ENCODE data around the gene CAMK2D.

Gene CAMK2D

DNA sequence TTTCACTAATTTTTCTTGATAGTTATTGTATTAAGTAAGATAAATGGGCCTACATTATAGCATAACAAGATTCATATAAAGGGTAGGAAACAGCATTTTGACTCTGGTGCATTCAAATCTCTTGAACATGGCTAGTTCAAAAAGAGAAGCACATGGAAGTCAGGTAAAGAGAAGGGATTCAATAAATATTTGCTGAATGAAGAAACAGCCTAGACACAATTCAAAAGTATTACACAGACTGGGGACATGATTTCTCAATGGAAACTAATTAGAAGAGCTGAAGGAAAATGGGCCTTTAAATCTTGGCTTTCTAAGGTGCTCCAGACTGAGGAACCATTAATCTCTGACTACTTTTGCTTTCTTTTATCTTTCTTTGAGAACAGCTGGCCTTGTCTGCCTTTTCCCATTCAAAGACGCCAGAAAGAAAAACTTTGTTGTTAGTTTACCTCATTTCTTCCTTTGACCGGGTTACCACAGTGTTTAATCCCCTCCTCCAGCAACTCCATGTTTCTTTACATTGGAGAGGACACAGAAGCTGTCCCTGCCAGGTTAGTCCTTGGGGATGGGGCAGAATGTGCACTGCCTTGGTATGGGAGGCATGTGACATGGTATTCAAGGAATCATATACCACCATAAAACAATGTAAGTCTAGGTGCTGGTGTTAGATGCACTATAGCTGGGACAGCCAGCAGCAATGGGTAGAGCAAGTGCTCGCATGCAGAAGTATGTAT lies 264.2 kb downstream of the CAMK2D start:
- no peaks in the 10 kb centered on the region for H4K20me1 ChIP-seq (ENCODE audit: insufficient read depth, low read length)
- H3K9ac ChIP-seq (ENCODE audit: low read depth, low read length): no peak overlapping the region
- ATAC-seq (ENCODE audit: insufficient read depth, low read depth): no peak
- peaks cover 5% of the 10 kb centered on the region; the same call in 1 of the 2 replicates for H3K36me3 ChIP-seq (ENCODE audit: insufficient read depth, low read length)
- no peaks in the 10 kb centered on the region for H3K79me2 ChIP-seq (ENCODE audit: insufficient read depth, low read length)
- TF ChIP-seq EZH2 (IDR thresholded peaks at IDR 0.05; ENCODE audit: borderline replicate concordance, low read depth, low read length, severe bottlenecking) (no peak), CTCF (IDR thresholded peaks at IDR 0.05; ENCODE audit: borderline replicate concordance, extremely low read depth, low read length, poor library complexity, severe bottlenecking) (no peak)
- no peaks in the 10 kb centered on the region for H3K27me3 ChIP-seq (ENCODE audit: insufficient read depth, low read length, poor library complexity)
- H3K4me2 ChIP-seq (ENCODE audit: insufficient read depth, low read length): no peak overlapping the region
- no peak for DNase-seq
- H3K9me3 ChIP-seq (ENCODE audit: insufficient read depth, low read length, severe bottlenecking): peaks cover 2% of the 10 kb centered on the region
- no peak overlapping the region for H3K4me3 ChIP-seq (ENCODE audit: low read depth in 1 of 2, low read length in 2 of 2)
- no peak overlapping the region for H2AFZ ChIP-seq (ENCODE audit: low read depth, low read length)
- no peak overlapping the region for H3K27ac ChIP-seq (ENCODE audit: low read length)
- H3K4me1 ChIP-seq (ENCODE audit: insufficient read depth, low read length): no peaks in the 10 kb centered on the region

DNA sequence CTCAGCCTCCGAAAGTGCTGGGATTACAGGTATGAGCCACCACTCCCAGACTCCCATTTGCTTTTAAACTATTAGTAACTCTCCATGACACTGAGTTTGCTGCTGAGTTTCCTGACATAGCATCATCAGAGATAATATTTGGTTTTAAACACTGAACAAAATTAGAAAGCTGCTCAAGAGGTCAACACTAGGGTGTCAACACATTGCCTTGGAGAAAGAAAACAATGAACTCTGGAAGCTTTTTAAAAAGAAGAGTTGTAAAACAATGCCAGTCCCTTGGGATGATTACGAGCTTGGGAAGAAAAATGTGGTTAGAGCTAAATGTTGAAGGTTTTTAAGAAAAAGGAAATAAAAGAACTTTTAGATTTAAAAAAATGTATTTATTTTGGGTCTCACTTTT lies 264.8 kb downstream of the CAMK2D start:
- Histone ChIP-seq H3K4me2 (ENCODE audit: insufficient read depth, low read length) (no peak overlapping the region), H3K9me3 (ENCODE audit: insufficient read depth, low read length, severe bottlenecking) (peaks cover 2% of the 10 kb centered on the region), H3K36me3 (ENCODE audit: insufficient read depth, low read length) (peaks cover 5% of the 10 kb centered on the region; the same call in 1 of the 2 replicates), H2AFZ (ENCODE audit: low read depth, low read length) (no peak overlapping the region), H3K4me3 (ENCODE audit: low read depth in 1 of 2, low read length in 2 of 2) (no peak overlapping the region), H3K4me1 (ENCODE audit: insufficient read depth, low read length) (no peaks in the 10 kb centered on the region), H3K27me3 (ENCODE audit: insufficient read depth, low read length, poor library complexity) (no peaks in the 10 kb centered on the region), H3K27ac (ENCODE audit: low read length) (no peak overlapping the region), H4K20me1 (ENCODE audit: insufficient read depth, low read length) (no peaks in the 10 kb centered on the region), H3K79me2 (ENCODE audit: insufficient read depth, low read length) (no peaks in the 10 kb centered on the region), H3K9ac (ENCODE audit: low read depth, low read length) (no peak overlapping the region)
- no peak for DNase-seq
- TF ChIP-seq CTCF (IDR thresholded peaks at IDR 0.05; ENCODE audit: borderline replicate concordance, extremely low read depth, low read length, poor library complexity, severe bottlenecking) (no peak), EZH2 (IDR thresholded peaks at IDR 0.05; ENCODE audit: borderline replicate concordance, low read depth, low read length, severe bottlenecking) (no peak)
- ATAC-seq (ENCODE audit: insufficient read depth, low read depth): no peak

DNA sequence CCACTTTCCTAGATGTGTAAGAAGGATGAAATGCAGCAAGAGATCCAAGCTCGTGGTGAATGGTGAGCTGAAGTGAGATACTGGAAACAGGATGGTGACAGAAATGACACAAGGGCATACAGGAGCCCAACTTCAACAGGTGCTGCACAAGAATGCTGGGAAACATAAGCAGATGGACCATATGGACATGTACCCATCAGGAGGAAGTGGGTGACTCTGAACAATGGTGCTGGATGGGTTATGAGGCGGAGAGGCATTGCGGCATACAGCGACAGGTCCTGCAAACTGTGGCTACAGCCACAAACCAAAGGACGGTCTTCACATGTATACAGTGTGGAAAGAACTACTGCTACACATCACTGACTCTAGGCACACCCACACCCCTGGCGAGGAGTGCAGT lies 265.7 kb downstream of the CAMK2D start:
- Histone ChIP-seq H3K36me3 (ENCODE audit: insufficient read depth, low read length) (peaks cover 5% of the 10 kb centered on the region; the same call in 1 of the 2 replicates), H3K9ac (ENCODE audit: low read depth, low read length) (no peak overlapping the region), H3K4me1 (ENCODE audit: insufficient read depth, low read length) (no peaks in the 10 kb centered on the region), H3K79me2 (ENCODE audit: insufficient read depth, low read length) (no peaks in the 10 kb centered on the region), H3K27ac (ENCODE audit: low read length) (no peak overlapping the region), H4K20me1 (ENCODE audit: insufficient read depth, low read length) (no peaks in the 10 kb centered on the region), H2AFZ (ENCODE audit: low read depth, low read length) (no peak overlapping the region), H3K4me2 (ENCODE audit: insufficient read depth, low read length) (no peak overlapping the region), H3K27me3 (ENCODE audit: insufficient read depth, low read length, poor library complexity) (no peaks in the 10 kb centered on the region), H3K9me3 (ENCODE audit: insufficient read depth, low read length, severe bottlenecking) (peaks cover 2% of the 10 kb centered on the region), H3K4me3 (ENCODE audit: low read depth in 1 of 2, low read length in 2 of 2) (no peak overlapping the region)
- TF ChIP-seq EZH2 (IDR thresholded peaks at IDR 0.05; ENCODE audit: borderline replicate concordance, low read depth, low read length, severe bottlenecking): no peak
- no peak for TF ChIP-seq CTCF (IDR thresholded peaks at IDR 0.05; ENCODE audit: borderline replicate concordance, extremely low read depth, low read length, poor library complexity, severe bottlenecking)
- DNase-seq (no peak), ATAC-seq (ENCODE audit: insufficient read depth, low read depth) (no peak)

Measured in DND-41 (cell line).